ENCODE data around the gene ASRGL1.
"Not testable (repeated sequence)": the region's sequence is repeated elsewhere in the genome, so short reads cannot be mapped to it uniquely, and the experiment has no call there.

ASRGL1 gene

DNA sequence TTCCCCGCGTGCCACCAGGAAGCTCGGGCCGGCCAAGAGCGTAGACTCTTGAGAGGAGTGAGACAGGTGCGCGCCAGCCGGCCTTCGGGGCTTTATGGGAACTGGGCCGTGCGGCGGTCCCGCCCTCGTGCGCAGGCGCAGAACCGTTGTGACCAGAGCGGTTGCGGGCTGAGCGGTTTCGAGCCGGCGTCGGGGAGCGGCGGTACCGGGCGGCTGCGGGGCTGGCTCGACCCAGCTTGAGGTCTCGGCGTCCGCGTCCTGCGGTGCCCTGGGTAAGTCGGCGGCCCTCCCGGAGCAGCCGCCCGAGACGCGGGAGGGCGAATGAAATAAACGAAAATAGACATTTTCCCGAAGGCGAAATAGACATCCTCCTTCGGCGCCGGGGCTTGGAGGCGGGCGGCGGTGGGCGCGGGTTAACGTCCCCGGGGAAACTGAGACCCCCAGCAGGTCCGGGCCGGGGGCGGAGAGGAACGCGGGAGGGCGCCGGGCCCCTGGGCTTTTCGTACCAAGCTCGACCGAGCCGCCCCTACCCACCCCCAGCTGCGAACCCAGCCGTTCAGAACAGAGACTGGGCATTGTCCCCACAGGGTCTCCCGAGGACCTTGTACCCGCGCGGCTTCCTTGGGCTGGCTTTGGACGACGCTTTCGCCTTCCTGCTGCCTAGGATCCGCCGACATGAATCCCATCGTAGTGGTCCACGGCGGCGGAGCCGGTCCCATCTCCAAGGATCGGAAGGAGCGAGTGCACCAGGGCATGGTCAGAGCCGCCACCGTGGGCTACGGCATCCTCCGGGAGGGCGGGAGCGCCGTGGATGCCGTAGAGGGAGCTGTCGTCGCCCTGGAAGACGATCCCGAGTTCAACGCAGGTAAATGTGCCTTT, at the start of gene ASRGL1:
Gene ASRGL1, plus strand, starts transcription at position 146 of the 879 bp plus-strand sequence. Its CDS starts 530 bp downstream, at position 676.
- in situ Hi-C loops (cut with MboI; ENCODE audit: low sequenced_read_pairs), result no loop called here

DNA sequence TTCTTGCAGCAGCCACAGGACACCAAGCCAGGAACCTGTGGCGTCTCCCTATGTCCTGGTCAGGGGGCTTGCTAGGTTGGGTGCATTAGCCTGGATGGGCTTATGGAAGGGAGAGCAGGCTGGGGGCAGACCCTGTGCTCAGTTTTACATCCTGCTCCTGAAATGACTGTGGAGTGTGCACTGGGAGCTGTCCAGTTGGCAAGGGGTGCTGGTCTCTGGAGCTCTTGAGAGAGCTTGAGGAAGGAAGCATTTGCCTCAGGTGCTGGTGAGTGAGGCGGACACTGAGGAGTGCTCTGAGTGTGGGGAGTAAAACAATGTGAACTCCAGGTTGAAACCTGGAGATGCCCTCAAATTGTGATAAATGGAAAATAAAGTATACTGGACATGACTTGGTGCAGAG, 41.7 kb upstream of the ASRGL1 start:
- in situ Hi-C loops (cut with MboI; ENCODE audit: low sequenced_read_pairs), result no loop called here

DNA sequence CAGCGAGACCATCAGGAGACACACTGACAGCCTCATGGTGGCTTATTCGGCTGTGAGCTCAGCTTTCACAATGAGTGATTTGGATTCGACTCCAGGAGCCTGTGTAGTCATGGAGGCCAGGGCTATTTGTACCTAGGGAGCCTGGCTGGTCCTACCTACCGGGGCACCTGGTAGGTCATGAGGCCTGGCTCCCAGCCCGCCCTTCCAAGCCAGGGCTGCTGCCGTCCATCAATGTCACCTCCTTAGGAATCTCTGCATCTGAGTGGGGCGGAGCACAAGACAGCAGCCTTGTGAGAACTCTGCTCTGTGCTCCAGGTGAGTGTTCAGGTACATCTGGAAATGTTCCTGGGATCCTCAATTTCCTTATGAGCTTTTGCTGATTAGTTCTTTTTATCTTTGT, 38.3 kb upstream of the ASRGL1 start, which contains the start of gene SCGB1D4:
Gene SCGB1D4, minus strand, starts transcription at position 101 of the 400 bp plus-strand sequence. Its CDS starts 65 bp downstream, at position 36.
- in situ Hi-C loops (cut with MboI; ENCODE audit: low sequenced_read_pairs), result no loop called here

DNA sequence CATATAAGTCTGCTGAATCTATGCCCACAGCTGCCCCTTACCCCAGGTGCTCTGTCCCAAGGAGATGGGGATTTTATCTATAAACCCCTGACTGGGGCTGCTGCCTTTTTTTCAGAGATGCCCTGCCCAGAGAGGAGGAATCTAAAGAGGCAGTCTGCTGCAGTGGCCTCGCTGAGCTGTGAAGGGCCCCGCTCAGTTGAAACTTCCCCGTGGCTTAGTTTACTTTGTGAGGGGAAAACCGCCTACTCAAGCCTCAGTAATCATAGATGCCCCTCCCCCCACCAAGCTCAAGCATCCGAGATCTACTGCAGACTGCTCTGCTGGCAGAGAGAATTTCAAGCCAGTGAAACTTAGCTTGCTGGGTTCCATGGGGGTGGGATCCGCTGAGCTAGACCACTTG, 31.0 kb upstream of the ASRGL1 start:
- in situ Hi-C loops (cut with MboI; ENCODE audit: low sequenced_read_pairs), result no loop called here

DNA sequence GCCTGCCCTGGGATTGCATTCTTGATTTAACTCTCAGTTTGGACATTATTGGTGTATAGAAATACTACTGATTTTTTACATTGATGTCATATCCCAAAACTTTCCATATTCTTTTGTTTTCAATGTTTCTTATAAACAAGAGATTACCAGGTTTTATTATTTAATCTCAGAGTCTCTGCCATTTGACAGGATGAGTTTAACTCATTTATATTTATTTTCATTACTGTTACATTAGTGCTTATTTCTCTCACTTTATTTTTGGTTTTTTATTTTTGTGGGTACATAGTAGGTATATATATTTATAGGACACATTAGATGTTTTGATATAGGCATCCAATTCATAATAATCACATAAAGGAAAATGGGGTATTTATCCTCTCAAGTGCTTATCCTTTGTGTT, 29.3 kb upstream of the ASRGL1 start:
- in situ Hi-C loops (cut with MboI; ENCODE audit: low sequenced_read_pairs), result no loop called here

DNA sequence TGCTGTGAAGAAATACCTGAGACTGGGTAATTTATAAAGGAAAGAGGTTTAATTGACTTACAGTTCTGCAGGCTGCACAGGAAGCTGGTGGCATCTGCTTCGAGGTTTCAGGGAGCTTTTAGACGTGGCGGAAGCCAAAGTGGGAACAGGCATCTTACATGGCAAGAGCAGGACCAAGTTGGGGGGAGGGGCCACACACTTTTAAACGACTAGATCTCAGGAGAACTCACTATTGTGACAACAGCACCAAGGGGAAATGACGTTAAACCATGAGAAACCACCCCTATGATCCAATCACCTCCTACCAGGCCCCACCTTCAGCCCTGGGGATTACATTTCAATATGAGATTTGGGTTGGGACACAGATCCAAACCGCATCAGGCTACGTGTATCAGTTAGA, 27.3 kb upstream of the ASRGL1 start:
- in situ Hi-C loops (cut with MboI; ENCODE audit: low sequenced_read_pairs), result no loop called here

DNA sequence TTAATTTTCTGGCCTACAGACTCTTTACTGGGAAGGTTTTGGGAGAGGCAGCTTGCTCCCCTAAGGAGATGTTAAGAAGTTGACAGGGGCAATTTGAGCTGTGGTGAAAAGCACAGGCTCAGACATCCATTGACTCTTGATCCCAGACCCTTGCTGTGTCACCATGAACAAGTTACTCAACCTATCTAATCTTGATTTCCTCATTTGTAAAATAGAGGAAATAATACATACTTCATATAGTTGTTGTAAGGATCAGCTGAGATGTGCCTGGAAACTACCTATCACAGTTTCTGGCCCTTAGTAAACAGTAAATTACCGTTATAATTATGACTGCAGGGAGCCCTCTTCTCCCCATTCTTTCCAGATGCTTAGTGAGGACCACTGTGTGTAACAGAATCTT, 21.8 kb upstream of the ASRGL1 start:
- in situ Hi-C loops (cut with MboI; ENCODE audit: low sequenced_read_pairs), result no loop called here

DNA sequence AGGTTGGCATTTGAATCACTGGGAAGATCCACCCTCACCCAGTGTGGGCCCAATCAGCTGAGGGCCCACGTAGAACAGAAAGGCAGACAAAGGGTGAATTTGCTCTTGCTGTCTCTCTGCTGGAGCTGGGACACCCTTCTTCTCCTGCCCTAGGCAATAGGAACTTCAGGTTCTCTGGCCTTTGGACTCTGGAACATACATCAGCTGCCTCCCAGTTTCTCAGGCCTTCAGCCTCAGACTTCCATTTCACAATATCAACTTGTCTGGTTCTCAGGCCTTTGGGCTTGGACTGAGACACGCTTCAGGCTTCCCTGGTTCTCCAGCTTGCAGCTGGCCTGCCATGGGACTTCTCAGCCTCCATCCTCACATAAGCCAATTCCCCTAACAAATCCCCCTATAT, 14.7 kb upstream of the ASRGL1 start:
- in situ Hi-C loops (cut with MboI; ENCODE audit: low sequenced_read_pairs), result no loop called here

DNA sequence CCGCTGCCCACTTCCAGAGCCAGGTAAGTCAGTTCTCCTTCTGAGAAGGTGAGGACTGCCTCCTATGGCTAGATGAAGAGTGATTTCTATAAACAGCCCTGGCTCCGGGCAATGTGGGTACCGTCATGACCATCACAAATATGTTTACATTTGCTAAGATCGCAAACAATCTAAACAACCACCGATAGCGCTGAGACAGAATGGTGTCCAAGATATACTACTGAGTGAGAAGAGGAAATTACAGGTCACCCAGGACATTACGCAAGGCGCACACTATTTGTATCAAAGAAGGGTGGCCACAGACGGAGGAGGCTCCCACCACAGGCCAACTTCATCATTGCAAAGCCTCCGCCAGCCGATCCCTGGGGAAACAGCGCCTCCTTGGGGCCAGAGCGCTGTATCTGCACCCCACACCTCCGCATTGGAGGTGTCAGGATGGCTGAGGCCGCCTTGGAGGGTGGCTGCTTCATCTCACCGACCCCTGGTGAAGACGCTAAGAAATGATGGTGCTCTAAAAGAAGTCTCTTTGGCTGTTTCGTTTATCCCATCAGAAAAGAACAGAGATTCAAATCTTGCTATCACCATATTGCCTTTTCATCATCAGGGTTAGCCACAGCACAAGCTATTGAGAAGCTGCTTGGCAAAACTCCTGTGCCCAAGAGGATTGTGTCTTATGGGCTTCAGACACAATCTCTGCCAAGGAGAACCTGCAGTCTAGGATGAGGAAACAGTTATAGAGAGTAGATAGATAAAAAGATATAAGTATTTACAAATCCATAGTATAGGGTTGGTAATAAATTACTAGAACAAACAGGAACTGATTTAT, 12.3 kb upstream of the ASRGL1 start:
- in situ Hi-C loops (cut with MboI; ENCODE audit: low sequenced_read_pairs), result no loop called here

DNA sequence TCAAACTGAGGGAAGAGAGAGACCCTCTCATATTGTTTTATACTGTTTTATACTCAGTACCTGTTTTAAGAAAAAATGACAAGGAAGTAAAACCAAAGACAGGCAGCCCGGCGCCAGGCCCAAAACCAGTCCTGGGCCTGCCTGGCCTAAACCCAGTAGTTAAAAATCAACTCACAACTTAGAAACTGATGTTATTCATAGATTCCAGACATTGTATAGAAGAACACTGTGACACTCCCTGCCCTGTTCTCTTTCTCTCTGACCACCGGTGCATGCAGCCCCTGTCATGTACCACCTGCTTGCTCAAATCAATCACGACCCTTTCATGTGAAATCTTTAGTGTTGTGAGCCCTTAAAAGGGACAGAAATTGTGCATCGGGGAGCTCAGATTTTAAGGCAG, 11.5 kb upstream of the ASRGL1 start:
- in situ Hi-C loops (cut with MboI; ENCODE audit: low sequenced_read_pairs), result not testable (repeated sequence)

DNA sequence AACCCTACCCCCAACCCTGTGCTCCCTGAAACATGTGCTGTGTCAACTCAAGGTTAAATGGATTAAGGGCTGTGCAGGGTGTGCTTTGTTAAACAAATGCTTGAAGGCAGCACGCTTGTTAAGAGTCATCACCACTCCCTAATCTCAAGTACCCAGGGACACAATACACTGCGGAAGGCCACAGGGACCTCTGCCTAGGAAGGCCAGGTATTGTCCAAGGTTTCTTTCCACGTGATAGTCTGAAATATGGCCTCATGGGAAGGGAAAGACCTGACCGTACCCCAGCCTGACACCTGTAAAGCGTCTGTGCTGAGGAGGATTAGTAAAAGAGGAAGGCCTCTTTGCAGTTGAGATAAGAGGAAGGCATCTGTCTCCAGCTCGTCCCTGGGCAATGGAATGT, 10.5 kb upstream of the ASRGL1 start:
- in situ Hi-C loops (cut with MboI; ENCODE audit: low sequenced_read_pairs), result not testable (repeated sequence)

DNA sequence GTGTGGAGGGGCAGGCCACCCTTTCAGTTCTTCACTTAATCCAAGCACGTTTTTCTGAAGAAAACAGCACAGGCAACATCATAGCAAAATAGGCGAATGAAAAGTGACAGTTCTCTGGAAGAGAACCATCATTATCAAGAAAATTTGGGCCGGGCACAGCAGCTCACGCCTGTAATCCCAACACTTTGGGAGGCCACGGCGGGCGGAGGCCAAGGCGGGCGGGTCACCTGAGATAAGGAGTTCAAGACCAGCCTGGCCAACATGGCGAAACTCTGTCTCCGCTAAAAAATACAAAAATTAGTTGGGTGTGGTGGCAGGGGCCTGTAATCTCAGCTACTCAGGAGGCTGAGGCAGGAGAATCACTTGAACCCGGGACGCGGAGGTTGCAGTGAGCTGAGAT, 9.7 kb upstream of the ASRGL1 start:
- in situ Hi-C loops (cut with MboI; ENCODE audit: low sequenced_read_pairs), result not testable (repeated sequence)

DNA sequence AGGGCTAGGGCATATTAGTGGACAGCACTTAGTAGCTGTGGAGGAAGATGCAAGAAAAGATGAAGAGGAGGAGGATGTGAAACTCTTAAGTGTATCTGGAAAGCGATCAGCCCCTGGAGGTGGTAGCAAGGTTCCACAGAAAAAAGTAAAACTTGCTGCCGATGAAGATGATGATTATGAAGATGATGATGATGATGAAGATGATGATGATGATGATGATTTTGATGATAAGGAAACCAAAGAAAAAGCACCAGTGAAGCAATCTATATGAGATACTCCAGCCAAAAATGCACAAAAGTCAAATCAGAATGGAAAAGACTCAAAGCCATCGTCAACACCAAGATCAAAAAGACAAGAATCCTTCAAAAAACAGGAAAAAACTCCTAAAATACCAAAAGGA, 6.0 kb upstream of the ASRGL1 start:
- in situ Hi-C loops (cut with MboI; ENCODE audit: low sequenced_read_pairs), result not testable (repeated sequence)

DNA sequence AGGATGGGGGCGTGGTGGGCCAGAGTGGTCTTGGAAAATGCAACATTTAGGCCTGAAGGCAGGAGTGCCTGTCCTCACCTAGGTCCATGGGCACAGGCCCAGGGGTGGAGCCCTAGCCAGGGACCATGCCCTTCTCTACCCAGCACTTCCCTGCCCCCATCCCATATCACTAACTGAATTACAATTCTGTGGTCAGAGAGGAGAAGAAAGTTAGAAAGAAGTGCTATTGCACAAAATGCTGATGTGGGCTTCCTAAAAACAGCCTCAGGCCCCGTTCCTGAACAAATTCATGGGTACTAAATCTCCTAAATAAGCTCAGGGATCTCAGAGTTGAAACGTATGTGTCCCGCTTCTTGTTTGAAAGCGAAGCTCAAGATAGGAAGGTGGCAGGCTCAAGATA, 3.5 kb upstream of the ASRGL1 start:
- in situ Hi-C loops (cut with MboI; ENCODE audit: low sequenced_read_pairs), result no loop called here

DNA sequence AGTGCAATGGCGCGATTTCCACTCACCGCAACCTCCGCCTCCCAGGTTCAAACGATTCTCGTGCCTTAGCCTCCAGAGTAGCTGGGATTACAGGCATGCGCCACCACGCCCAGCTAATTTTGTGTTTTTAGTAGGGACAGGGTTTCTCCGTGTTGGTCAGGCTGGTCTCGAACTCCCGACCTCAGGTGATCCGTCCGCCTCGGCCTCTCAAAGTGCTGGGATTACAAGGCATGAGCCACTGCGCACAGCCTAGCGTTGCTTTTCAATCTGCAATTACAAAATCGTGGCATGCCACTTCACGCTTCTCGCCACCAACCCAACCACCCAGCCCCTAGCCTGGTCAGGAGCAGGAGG, 322 bp upstream of the ASRGL1 start:
- in situ Hi-C loops (cut with MboI; ENCODE audit: low sequenced_read_pairs), result not testable (repeated sequence)

DNA sequence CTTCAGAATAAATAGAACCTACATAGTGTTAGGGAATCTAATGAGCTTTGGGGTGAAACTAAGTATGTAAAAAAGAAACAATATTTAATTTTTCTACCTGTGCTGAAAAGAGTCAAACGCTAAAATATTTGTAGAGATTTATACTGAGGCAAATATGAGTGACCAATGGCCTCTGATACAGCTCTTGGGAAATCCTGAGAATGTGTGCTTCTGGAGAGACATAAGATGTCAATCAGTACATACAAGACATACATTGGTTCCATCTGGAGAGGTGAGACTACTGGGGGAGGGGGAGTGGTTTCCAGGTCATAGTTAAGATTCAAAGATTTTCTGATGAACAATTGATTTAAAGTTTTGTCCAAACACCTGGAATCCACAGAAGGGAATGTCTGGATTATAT, 970 bp downstream of the ASRGL1 start:
- in situ Hi-C loops (cut with MboI; ENCODE audit: low sequenced_read_pairs), result no loop called here

DNA sequence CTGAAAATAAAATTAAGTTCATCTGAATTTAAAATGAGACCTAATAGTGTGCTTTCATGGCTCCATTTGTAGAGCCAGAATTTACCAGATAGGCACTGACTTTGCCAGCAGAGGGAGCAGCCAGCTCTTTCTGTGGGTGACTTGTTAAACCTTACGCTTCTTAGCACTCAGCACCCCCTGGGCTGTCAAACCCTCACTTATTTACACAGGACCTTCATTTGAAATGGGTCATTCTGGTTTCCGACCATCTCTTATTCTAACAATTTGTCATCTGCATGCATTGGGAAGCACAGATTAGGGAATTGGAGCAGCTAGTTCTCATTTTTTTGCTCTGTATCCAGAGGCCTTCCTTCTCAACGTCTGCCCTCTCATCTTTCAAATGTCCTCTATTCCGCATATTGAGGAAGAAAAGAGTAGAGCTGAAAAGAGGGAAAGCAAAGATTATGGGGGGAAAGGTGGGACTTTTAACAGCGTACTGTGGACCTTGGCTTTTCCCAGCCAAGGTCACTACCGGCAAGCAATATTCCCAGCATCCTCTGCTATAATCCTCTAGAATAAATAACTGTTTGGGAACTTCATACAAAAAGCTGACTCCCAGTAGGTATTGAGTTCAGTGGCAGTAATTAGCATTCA, 3.1 kb downstream of the ASRGL1 start:
- in situ Hi-C loops (cut with MboI; ENCODE audit: low sequenced_read_pairs), result no loop called here

DNA sequence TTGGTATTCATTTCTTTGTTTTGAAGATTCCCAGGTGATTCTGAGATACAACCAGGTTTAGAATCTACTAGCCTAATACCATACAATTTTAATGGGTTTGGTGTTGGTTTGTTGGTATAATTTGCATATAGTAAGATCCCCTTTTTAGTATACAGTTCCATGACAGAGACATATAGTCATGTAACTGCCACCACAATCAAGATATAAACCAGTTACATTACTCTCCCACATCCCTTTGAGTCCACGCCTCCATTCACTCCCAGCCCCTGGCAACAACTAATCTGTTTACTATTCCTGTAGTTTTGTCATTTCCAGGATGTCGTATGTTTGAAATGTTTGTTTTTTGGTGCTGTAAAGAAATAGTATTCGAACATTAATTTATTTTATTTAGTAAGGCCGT, 4.3 kb downstream of the ASRGL1 start:
- in situ Hi-C loops (cut with MboI; ENCODE audit: low sequenced_read_pairs), result no loop called here

DNA sequence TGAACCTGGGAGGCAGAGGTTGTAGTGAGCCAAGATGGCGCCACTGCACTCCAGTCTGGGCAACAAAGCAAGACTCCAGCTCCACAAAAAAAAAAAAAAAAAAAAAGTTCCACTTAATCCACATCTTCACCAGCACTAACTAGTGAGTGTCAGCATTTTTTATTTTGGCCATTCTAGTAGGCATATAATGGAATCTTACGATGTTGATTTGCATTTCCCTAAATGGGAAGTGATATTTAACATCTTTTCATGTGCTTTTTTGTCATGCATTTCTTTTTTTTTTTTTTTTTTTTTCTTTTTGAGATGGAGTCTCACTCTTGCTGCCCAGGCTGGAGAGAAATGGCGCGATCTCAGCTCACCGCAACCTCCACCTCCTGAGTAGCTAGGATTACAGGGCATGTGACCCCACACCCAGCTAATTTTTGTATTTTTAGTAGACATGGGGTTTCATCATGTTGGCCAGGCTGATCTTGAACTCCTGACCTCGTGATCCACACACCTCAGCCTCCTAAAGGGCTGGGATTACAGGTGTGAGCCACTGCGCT, 6.5 kb downstream of the ASRGL1 start:
- in situ Hi-C loops (cut with MboI; ENCODE audit: low sequenced_read_pairs), result not testable (repeated sequence)

DNA sequence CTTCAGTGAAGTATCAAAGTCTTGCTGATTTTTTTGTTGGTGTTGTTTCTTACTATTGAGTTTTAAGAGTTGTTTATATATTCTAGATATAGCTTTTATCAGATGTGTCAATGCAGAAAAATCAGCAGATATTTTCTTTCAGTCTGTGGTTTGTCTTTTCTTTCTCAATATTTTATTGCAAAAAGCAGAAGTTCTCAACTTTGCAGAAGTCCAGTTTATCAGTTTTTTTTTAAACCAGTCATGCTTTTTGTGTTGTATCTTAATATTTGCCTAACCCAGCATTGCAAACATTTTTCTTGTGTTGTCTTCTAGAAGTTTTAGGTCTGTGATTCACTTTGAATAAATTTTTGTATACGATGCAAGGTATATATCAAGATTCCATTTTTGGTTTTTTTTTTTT, 7.0 kb downstream of the ASRGL1 start:
- in situ Hi-C loops (cut with MboI; ENCODE audit: low sequenced_read_pairs), result no loop called here

DNA sequence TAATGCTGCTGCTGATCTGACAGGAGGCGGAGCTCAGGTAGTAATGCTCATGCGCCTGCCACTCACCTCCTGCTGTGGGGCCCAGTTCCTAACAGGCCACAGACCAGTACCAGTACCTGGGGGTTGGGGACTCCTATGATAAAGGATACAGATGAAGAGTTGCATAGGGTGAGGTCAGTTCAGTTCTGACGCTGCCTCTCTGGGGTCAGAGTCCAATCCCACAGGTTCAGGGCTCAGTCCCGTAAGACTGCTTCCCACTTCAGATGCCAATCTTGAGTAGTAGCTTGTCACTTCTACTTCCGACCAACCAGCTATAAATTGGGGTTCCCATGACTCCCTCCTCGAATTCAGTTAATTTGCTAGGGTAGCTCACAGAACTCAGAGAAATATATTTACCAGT, 8.6 kb downstream of the ASRGL1 start:
- in situ Hi-C loops (cut with MboI; ENCODE audit: low sequenced_read_pairs), result no loop called here

Measured in hTERT RPE-1 (cell line).